Pancreas (tissue), 10 donors: ENCODE results near the gene TMEM255B. TPM values are rescaled to one million over a fixed set of nuclear protein-coding genes. Genes with fewer than 3 reads are reported as not detected.
"Not testable (repeated sequence)": the region's sequence is repeated elsewhere in the genome, so short reads cannot be mapped to it uniquely, and the experiment has no call there.

ENCODE experiments used
- ATAC-seq, 4 donors: fragments of 200-7000 bp; cut with Tn5 transposase; one replicate each; pipeline versions ENCODE4 v1.8.0 to v1.9.1; 2020; ENCODE audit warnings: mild to moderate bottlenecking in 4 of 4, moderate library complexity in 4 of 4
- DNase-seq, 6 donors: peaks; one replicate each; pipeline ENCODE4 v3.0.0-alpha.2; 2020
- FAIRE-seq: peaks from 2 replicates; lab custom pipeline; 2012; peaks lifted over from hg19 to GRCh38; lab: Jason Lieb, UNC
- H3K27ac ChIP-seq, 4 donors: fragments of 200-600 bp; sonication (generic); 1 replicate in 3 of 4; 2 replicates in 1 of 4; pipeline versions ENCODE4 v1.5.0 to v1.8.0; 2020
- H3K27me3 ChIP-seq, 4 donors: fragments of 200-600 bp; one replicate each; pipeline ENCODE4 v1.8.0; 2021
- H3K36me3 ChIP-seq, 3 donors: fragments of 200-600 bp; sonication (generic) in 1 of 3; one replicate each; pipeline versions ENCODE4 v1.5.0 to v1.8.0; 2020 to 2021
- H3K4me1 ChIP-seq, 3 donors: fragments of 200-600 bp; one replicate each; pipeline ENCODE4 v1.8.0; 2021
- H3K4me3 ChIP-seq, 4 donors: fragments of 200-600 bp; sonication (generic) in 2 of 4; one replicate each; pipeline versions ENCODE4 v1.5.0 to v1.8.0; 2020 to 2021
- H3K9me3 ChIP-seq, 4 donors: fragments of 200-600 bp; one replicate each; pipeline ENCODE4 v1.8.0; 2021
- CTCF ChIP-seq, 4 donors: fragments of 200-600 bp; sonication (generic) in 3 of 4; IDR thresholded peaks; one replicate each; pipeline versions ENCODE4 v1.5.0 to v1.8.0; 2021; ENCODE audit warnings: antibody characterized with exemption in 4 of 4
- WGBS, 2 donors: extraction: QIAGEN DNeasy Blood & Tissue Kit; methylation state at CpG; one replicate each; pipeline ENCODE4 v1.1.7; 2013; 5-methylcytosine and 5-hydroxymethylcytosine counted together
- intact Hi-C, 3 donors: fragments of 100-400 bp; cut with DNase I; formaldehyde crosslinking; loops; one replicate each; pipeline versions ENCODE4 v1.11.1 to v1.14.2; 2022
- polyA plus RNA-seq, 2 donors: library from polyadenylated mRNA; stranded (reverse); fragments of 200-250 nt; gene quantifications; one replicate each; pipeline ENCODE4 v1.2.3, GENCODE V29; 2013
- total RNA-seq, 6 donors: library from RNA; stranded (reverse); fragmentation: NEBNext Ultra II Directional in 4 of 6; extraction: Animal tissue kit (Norgen Biotek cat#: 25700) in 4 of 6; gene quantifications; one replicate each; pipeline versions ENCODE4 v1.2.1 to v1.2.4, GENCODE V29; 2021 to 2023
- donor health status: healthy with polysubstance abuse.
- donor health status: DM: no; HTN: no; CAD: no; lungs with moderate emphysema.
- donor health status: DM: no; HTN: no; CAD: no.
- donor health status: control.
- donor health status: control.
- donor health status: Bipolar disorder and iron deficiency.
- donor health status: DM: yes; HTN: yes; CAD: no.
- donor health status: DM: no; HTN: no; CAD: no.
- donor health status: DM: no; HTN: no; CAD: no.
- donor health status: DM: yes; HTN: yes; CAD: no.

Gene TMEM255B
- total and polyA plus RNA-seq, 8 donors = 1.8 to 17.9 (median 4.4) TPM

DNA sequence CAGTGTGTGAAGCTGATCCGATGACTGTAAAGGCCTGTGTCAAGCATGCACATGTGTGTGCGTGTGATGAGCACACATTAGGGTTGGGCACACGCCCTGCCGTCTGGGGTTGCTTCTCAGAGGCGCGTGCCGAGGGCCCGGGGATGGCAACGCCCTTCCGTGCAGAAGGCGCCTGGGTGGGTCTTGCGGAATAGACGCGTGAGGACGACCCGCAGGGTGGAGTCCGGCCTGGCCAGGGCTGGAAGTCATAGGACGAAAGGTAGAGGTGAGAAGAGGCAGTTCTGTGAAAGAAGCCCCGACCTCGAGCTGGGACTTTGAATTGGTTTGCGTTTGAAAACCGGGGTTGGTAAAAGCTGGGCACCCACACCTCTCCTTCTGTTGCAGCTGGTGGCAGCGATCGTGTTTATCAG is 35.7 kb downstream of the TMEM255B start:
- TF ChIP-seq CTCF (IDR thresholded peaks at IDR 0.05) = no peak
- Histone ChIP-seq H3K4me3 (no peak overlapping the region), H3K27ac (no peak overlapping the region), H3K9me3 (no peaks in the 10 kb centered on the region), H3K27me3 (no peaks in the 10 kb centered on the region), H3K36me3 (no peaks in the 10 kb centered on the region), H3K4me1 (no peaks in the 10 kb centered on the region)
- FAIRE-seq (no peak), ATAC-seq (no peak), DNase-seq (peak in 1 of 6 donors; percentile 56)
- intact Hi-C loops = no loop called here
- 76 to 85% methylated on average over 24 of the region's 24 CpGs for WGBS, 2 donors

DNA sequence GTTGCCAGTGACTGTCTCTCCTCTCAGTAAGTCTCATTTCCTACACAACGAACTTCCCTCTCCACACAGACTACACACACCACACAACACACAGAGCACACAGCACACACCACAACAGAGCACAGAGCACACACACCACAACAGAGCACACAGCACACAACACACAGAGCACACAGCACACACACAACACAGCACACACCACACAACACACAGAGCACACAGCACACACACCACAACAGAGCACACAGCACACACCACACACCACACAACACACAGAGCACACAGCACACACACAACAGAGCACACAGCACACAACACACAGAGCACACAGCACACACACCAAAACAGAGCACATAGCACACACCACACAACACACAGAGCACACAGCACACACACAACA is 36.3 kb downstream of the TMEM255B start:
- H3K36me3 ChIP-seq, ATAC-seq, H3K27me3 ChIP-seq, H3K4me1 ChIP-seq, H3K27ac ChIP-seq, H3K9me3 ChIP-seq, intact Hi-C loops, DNase-seq, FAIRE-seq, H3K4me3 ChIP-seq: not testable (repeated sequence)
- 15 to 16% methylated on average over 1 of the region's 1 CpG for WGBS, 2 donors

GRCh38 chr13:113796211-113796963 is 37.4 kb downstream of the TMEM255B start:
- ATAC-seq (no peak), FAIRE-seq (no peak), DNase-seq (peak in 1 of 6 donors; percentile 18)
- whole genome bisulfite sequencing, 2 donors = 64 to 71% methylated on average over 20 of the region's 20 CpGs
- Histone ChIP-seq H3K36me3 (no peaks in the 10 kb centered on the region), H3K4me1 (no peaks in the 10 kb centered on the region), H3K4me3 (no peak overlapping the region), H3K27me3 (no peaks in the 10 kb centered on the region), H3K9me3 (no peaks in the 10 kb centered on the region), H3K27ac (no peak overlapping the region)
- no peak for TF ChIP-seq CTCF (IDR thresholded peaks at IDR 0.05)
- intact Hi-C loops = no loop called here

- 83 to 88% methylated on average over 30 of the region's 30 CpGs for WGBS, 2 donors
- intact Hi-C loops = no loop called here
- DNase-seq = peak in 1 of 6 donors; percentile 50
- Histone ChIP-seq H3K27me3 (no peaks in the 10 kb centered on the region), H3K4me3 (no peak overlapping the region), H3K36me3 (no peaks in the 10 kb centered on the region), H3K4me1 (no peaks in the 10 kb centered on the region), H3K9me3 (no peaks in the 10 kb centered on the region), H3K27ac (no peak overlapping the region)
- TF ChIP-seq CTCF (IDR thresholded peaks at IDR 0.05) = no peak
- FAIRE-seq = no peak
- no peak for ATAC-seq
Observed at GRCh38 chr13:113796964-113797676, 38.1 kb downstream of the TMEM255B start.

GRCh38 chr13:113798200-113798811 is 39.3 kb downstream of the TMEM255B start:
- no peak overlapping the region for H3K27ac ChIP-seq
- intact Hi-C loops = no loop called here
- ATAC-seq (no peak), DNase-seq (no peak), FAIRE-seq (no peak)
- TF ChIP-seq CTCF (IDR thresholded peaks at IDR 0.05) = no peak
- no peaks in the 10 kb centered on the region for H3K27me3 ChIP-seq
- H3K4me1 ChIP-seq = no peaks in the 10 kb centered on the region
- no peak overlapping the region for H3K4me3 ChIP-seq
- H3K9me3 ChIP-seq = no peaks in the 10 kb centered on the region
- H3K36me3 ChIP-seq = no peaks in the 10 kb centered on the region
- WGBS, 2 donors = 48 to 58% methylated on average over 2 of the region's 2 CpGs
